HG02571 (cell line): Measurements from ENCODE around the gene SPOCK3.

Experiments used
- ATAC-seq: cut with Tn5 transposase; IDR thresholded peaks from one replicate; pipeline ENCODE4 v1.9.1; 2021; ENCODE audit warnings: mild to moderate bottlenecking, moderate library complexity; ENCODE audit not compliant: unreplicated experiment

SPOCK3 gene

GRCh38 chr4:167041524-167041923 lies 192.8 kb downstream of the SPOCK3 start:
- ATAC-seq = no peak

- ATAC-seq = no peak
Observed at GRCh38 chr4:167035390-167035789, 198.9 kb downstream of the SPOCK3 start.

GRCh38 chr4:167034983-167035382 lies 199.3 kb downstream of the SPOCK3 start:
- ATAC-seq = no peak

- ATAC-seq = no peak
Observed at GRCh38 chr4:167032871-167033270, 201.4 kb downstream of the SPOCK3 start.

GRCh38 chr4:167031534-167032156 lies 202.6 kb downstream of the SPOCK3 start:
- ATAC-seq = no peak

- ATAC-seq = no peak
Observed at GRCh38 chr4:167028976-167029375, 205.3 kb downstream of the SPOCK3 start.

- no peak for ATAC-seq
Observed at GRCh38 chr4:167025670-167026069, 208.6 kb downstream of the SPOCK3 start.

- no peak for ATAC-seq
Observed at GRCh38 chr4:167023364-167023925, 210.8 kb downstream of the SPOCK3 start.

- ATAC-seq = peak; percentile 56
Observed at GRCh38 chr4:167021545-167022155, 212.6 kb downstream of the SPOCK3 start.

GRCh38 chr4:167020410-167020809 lies 213.9 kb downstream of the SPOCK3 start:
- no peak for ATAC-seq

GRCh38 chr4:167014944-167015343 lies 219.3 kb downstream of the SPOCK3 start:
- no peak for ATAC-seq

GRCh38 chr4:167003326-167003725 lies 231.0 kb downstream of the SPOCK3 start:
- no peak for ATAC-seq

GRCh38 chr4:167000141-167000852 lies 234.0 kb downstream of the SPOCK3 start:
- no peak for ATAC-seq

- no peak for ATAC-seq
Observed at GRCh38 chr4:166996216-166996615, 238.1 kb downstream of the SPOCK3 start.

- no peak for ATAC-seq
Observed at GRCh38 chr4:166994686-166995085, 239.6 kb downstream of the SPOCK3 start.

GRCh38 chr4:166991006-166991561 lies 243.2 kb downstream of the SPOCK3 start:
- ATAC-seq = no peak

GRCh38 chr4:166989886-166990285 lies 244.4 kb downstream of the SPOCK3 start:
- no peak for ATAC-seq

- no peak for ATAC-seq
Observed at GRCh38 chr4:166987026-166987425, 247.3 kb downstream of the SPOCK3 start.

- ATAC-seq = no peak
Observed at GRCh38 chr4:166981847-166982246, 252.4 kb downstream of the SPOCK3 start.

GRCh38 chr4:166980419-166980818 lies 253.9 kb downstream of the SPOCK3 start:
- no peak for ATAC-seq

- ATAC-seq = no peak
Observed at GRCh38 chr4:166977596-166977995, 256.7 kb downstream of the SPOCK3 start.

- ATAC-seq = no peak
Observed at GRCh38 chr4:166972071-166972470, 262.2 kb downstream of the SPOCK3 start.
